ENCODE measurements around the gene PLEKHJ1.

Gene PLEKHJ1

DNA sequence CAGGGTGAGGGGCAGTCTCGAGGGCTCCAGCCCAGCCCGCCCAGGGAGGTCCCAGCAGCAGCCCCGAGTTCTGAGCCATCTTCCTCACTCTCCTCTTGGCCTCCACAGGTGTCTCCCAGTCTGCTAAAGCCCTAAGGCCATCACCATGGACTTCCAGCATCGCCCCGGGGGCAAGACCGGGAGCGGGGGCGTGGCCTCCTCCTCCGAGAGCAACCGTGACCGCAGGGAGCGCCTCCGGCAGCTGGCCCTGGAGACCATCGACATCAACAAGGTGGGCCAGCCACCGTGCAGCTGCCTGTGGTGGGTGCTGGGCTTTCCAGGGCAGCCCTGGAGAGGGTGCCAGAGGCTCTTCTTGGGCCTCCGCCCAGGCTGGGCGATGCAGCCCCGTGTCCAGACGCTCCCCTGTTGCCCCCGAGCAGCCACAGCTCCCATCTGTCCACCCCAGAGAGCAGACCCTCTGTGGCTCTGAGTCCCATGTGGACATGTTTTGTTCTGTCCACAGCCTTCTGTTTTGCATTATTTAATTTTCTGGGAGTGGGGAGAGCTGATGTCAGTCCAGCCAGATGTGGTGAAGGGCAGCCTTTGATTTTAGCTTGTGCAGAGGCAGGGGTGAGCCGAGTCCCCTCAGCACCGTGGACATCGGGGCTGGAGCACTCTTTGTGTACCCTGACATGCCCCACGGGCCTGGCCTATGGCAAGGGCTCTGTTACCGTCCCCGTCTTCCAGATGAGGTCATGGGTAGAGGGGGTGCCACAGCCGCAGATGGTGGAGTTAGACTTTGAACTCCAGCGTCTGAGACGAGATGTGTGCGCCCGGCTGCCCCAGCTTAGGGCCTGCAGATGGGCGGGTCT, 7.4 kb upstream of the PLEKHJ1 start:
- no peak for DNase-seq (ENCODE audit: extremely low read depth, low read depth)
- TF ChIP-seq, protein P1, sequence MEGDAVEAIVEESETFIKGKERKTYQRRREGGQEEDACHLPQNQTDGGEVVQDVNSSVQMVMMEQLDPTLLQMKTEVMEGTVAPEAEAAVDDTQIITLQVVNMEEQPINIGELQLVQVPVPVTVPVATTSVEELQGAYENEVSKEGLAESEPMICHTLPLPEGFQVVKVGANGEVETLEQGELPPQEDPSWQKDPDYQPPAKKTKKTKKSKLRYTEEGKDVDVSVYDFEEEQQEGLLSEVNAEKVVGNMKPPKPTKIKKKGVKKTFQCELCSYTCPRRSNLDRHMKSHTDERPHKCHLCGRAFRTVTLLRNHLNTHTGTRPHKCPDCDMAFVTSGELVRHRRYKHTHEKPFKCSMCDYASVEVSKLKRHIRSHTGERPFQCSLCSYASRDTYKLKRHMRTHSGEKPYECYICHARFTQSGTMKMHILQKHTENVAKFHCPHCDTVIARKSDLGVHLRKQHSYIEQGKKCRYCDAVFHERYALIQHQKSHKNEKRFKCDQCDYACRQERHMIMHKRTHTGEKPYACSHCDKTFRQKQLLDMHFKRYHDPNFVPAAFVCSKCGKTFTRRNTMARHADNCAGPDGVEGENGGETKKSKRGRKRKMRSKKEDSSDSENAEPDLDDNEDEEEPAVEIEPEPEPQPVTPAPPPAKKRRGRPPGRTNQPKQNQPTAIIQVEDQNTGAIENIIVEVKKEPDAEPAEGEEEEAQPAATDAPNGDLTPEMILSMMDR (IDR thresholded peaks at IDR 0.05; ENCODE audit: low read depth, low read length, missing control alignments): no peak
- H3K4me3 ChIP-seq (replicated peaks; ENCODE audit: low read depth, low read length): no peak overlapping the region

DNA sequence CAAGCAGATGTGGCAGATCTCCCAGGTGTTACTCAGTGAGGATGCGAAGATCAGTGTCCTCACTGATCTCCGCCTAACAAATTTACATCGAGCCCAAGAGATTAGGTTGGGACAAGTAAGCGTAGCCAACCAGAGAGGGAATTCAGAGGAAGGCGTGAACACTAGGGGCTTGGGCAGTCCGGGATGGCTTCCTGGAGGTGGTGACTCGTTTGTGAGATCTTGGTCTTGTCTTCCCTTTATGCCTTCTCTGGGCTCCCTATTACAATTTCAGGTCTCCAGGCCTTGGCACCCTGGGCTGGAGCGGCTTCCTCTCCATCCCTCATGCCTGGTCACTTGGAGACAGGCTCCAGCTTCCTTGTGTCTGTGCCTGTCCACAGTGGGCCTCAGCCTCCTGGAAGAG, 6.7 kb upstream of the PLEKHJ1 start:
- TF ChIP-seq, protein P1 (IDR thresholded peaks at IDR 0.05; ENCODE audit: low read depth, low read length, missing control alignments): no peak
- no peak for DNase-seq (ENCODE audit: extremely low read depth, low read depth)
- H3K4me3 ChIP-seq (replicated peaks; ENCODE audit: low read depth, low read length): no peak overlapping the region

DNA sequence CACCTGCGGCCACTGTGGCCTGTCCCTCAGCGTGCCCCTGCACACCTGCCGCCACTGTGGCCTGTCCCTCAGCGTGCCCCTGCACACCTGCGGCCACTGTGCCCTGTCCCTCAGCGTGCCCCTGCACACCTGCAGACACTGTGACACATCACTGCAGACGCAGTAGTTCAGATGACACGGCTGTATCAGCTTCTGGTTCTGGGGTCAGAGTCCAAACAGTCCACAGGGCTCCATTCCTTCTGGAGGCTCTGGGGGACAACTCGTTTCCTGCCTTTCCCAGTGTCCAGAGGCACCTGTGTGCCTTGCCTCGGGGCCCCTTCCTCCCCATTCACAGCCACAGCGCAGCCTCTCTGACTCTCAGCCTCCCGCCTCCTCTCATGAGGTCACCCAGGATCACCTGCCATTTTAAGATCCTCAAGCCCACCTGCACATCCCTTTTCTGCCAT, 6.0 kb upstream of the PLEKHJ1 start:
- TF ChIP-seq, protein P1 (IDR thresholded peaks at IDR 0.05; ENCODE audit: low read depth, low read length, missing control alignments): no peak
- no peak overlapping the region for H3K4me3 ChIP-seq (replicated peaks; ENCODE audit: low read depth, low read length)
- DNase-seq (ENCODE audit: extremely low read depth, low read depth): no peak

GRCh38 chr19:2240881-2241760, 5.0 kb upstream of the PLEKHJ1 start:
- TF ChIP-seq, protein P1 (IDR thresholded peaks at IDR 0.05; ENCODE audit: low read depth, low read length, missing control alignments): no peak
- peak overlapping the region; percentile 89 for H3K4me3 ChIP-seq (replicated peaks; ENCODE audit: low read depth, low read length)
- no peak for DNase-seq (ENCODE audit: extremely low read depth, low read depth)

DNA sequence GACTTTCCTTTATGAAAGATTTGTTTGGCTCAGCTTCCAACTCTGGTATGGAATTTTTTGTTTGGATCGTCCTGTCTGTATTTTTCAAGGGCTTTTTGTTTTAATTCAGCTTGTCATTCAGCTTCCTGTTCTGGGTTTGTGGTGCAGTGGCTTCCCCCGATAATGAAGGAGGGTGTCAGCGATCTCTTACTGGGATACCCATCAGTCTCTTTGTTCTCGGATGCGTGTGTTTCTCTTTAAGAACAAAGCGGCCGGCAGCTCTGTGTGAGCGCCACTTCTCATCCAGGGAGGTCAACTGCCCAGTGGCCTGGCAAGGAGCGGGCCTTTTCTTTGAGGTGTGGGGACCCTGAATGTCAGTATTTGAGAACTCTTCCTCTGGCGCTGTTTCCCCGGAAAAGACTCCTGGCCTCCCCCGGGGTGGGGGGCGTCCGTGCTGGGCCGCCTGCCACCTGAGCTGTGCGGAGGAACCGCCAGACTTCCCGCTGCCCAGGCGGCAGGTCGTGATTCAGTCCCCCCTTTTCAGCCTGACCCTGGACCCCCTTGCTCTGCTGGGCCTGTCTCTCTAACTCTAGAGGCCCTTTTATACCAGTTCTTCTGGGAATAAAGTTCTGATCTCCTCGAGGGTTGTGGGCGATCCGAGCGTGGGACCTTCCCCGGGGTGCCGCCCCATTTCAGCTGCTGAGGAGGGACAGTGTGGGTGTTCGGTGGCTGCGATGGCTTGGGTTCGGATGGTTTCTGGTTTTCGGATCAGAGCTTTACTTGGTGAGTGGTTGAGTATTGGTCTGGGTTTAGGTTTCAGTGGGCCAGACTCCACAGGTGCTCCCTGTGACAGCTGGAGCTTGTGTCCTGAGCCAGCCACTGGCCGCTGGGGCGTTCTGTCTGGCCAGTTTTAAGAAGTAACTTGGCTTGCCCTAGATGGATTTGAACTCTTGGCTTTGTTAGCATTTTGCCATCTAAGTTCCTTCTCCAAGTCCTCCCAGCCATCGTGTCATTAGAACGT, 3.9 kb upstream of the PLEKHJ1 start:
- peak overlapping the region; percentile 89 for H3K4me3 ChIP-seq (replicated peaks; ENCODE audit: low read depth, low read length)
- TF ChIP-seq, protein P1 (IDR thresholded peaks at IDR 0.05; ENCODE audit: low read depth, low read length, missing control alignments): no peak
- DNase-seq (ENCODE audit: extremely low read depth, low read depth): no peak

DNA sequence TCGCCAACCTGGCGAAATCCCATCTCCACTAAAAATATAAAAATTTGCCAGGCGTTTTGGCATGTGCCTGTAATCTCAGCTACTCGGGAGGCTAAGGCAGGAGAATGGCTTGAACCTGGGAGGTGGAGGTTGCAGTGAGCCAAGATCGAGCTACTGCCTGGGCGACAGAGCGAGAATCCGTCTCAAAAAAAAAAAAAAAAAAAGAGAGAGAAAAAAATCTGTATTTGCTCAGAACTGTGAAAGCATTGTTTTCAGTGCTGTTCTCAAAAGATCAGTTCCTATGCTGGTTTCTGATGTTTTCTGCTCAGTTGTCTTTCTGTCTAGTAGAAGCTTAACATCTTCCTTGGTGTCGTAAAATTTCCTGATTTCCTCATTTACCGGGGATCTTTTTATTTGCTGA, 3.0 kb upstream of the PLEKHJ1 start:
- TF ChIP-seq, protein P1 (IDR thresholded peaks at IDR 0.05; ENCODE audit: low read depth, low read length, missing control alignments): no peak
- H3K4me3 ChIP-seq (replicated peaks; ENCODE audit: low read depth, low read length): peak overlapping the region; percentile 89
- no peak for DNase-seq (ENCODE audit: extremely low read depth, low read depth)
